Hepatocyte (in vitro differentiated cells): Measurements from ENCODE around the gene GMNC.

Source experiments
- CTCF ChIP-seq: fragments of 200-600 bp; sonication (generic); IDR thresholded peaks from 2 replicates; pipeline ENCODE4 v1.5.1; 2016; ENCODE audit warnings: antibody characterized with exemption, mild to moderate bottlenecking; ENCODE audit not compliant: poor library complexity
- EZH2 ChIP-seq: fragments of 200-600 bp; sonication (generic); IDR thresholded peaks from 2 replicates; pipeline ENCODE4 v1.6.1; 2016; ENCODE audit warnings: antibody characterized with exemption, mild to moderate bottlenecking, borderline replicate concordance
- EZH2phosphoT487 ChIP-seq: fragments of 200-600 bp; sonication (generic); IDR thresholded peaks from one replicate; pipeline ENCODE4 v1.6.1; 2018; ENCODE audit warnings: antibody characterized with exemption, mild to moderate bottlenecking, low read depth, moderate library complexity; ENCODE audit not compliant: unreplicated experiment, severe bottlenecking

DNA sequence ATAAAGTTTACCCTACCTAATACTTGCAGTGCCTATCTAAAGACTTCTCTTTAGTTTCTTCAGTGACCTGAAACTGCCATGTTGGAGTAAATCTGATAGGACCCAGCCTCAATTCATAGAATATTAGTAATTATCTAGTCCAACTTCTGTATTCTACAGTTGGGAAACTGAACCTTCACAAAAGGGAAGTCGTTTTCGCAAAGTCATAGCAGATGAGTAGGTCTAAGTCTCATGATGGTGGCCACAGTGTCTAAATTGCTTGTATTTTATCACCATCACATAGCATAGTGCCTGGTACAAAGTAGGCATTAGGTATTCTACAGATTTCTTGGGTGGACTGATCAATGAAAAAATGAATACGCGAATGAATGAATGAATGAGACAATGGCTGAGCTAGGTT is 8.4 kb downstream of the GMNC start:
- TF ChIP-seq EZH2 (no peak), CTCF (no peak), EZH2phosphoT487 (no peak)
